HG02642 (cell line): ENCODE results near the gene DRD3.

Experiments
- ATAC-seq: cut with Tn5 transposase; IDR thresholded peaks from one replicate; pipeline ENCODE4 v1.9.1; 2021; ENCODE audit warnings: mild to moderate bottlenecking; ENCODE audit not compliant: unreplicated experiment, poor library complexity

DRD3 gene

GRCh38 chr3:114083112-114083511 is 95.7 kb downstream of the DRD3 start:
- no peak for ATAC-seq

- ATAC-seq = no peak
Observed at GRCh38 chr3:114081037-114081436, 97.8 kb downstream of the DRD3 start.

GRCh38 chr3:114080201-114080600 is 98.7 kb downstream of the DRD3 start:
- no peak for ATAC-seq

GRCh38 chr3:114079761-114080160 is 99.1 kb downstream of the DRD3 start:
- ATAC-seq = no peak

GRCh38 chr3:114078126-114078525 is 100.7 kb downstream of the DRD3 start:
- no peak for ATAC-seq
